Chondrocyte (in vitro differentiated cells): ENCODE measurements around the gene LMX1B. TPM values are rescaled to one million over a fixed set of nuclear protein-coding genes. Genes with fewer than 3 reads are reported as not detected.
A peak's percentile ranks its signal among the peaks of the same experiment; 100 is the strongest.

Source experiments
- DNase-seq: peaks from one replicate; pipeline ENCODE4 v3.0.0; 2021; ENCODE audit warnings: mixed read lengths, low spot score
- H3K27ac Mint-ChIP-seq: one replicate; pipeline ENCODE4 v1.8.0; 2021; ENCODE audit warnings: mild to moderate bottlenecking, moderate library complexity, mixed read lengths; ENCODE audit not compliant: unreplicated experiment
- H3K27me3 Mint-ChIP-seq: 2 replicates; pipeline ENCODE4 v1.8.0; 2021; ENCODE audit warnings: low read depth, mixed read lengths
- H3K36me3 Mint-ChIP-seq: 2 replicates; pipeline ENCODE4 v1.8.0; 2021; ENCODE audit warnings: low read depth, mixed read lengths
- H3K4me1 Mint-ChIP-seq: 2 replicates; pipeline ENCODE4 v1.8.0; 2021; ENCODE audit warnings: low read depth, mild to moderate bottlenecking, mixed read lengths
- H3K4me3 Mint-ChIP-seq: one replicate; pipeline ENCODE4 v1.8.0; 2021; ENCODE audit warnings: mild to moderate bottlenecking, moderate library complexity, mixed read lengths; ENCODE audit not compliant: unreplicated experiment
- H3K9me3 Mint-ChIP-seq: 2 replicates; pipeline ENCODE4 v1.8.0; 2021; ENCODE audit warnings: low read depth, mixed read lengths
- total RNA-seq: library from RNA; stranded (reverse); gene quantifications from 3 replicates; pipeline ENCODE4 v1.2.1, GENCODE V29; 2021
- TF ChIP-seq, protein P1 (sequence below): fragments of 200-600 bp; sonication (generic); IDR thresholded peaks from 2 replicates; pipeline ENCODE4 v1.5.0; 2021; ENCODE audit warnings: antibody characterized with exemption, mild to moderate bottlenecking, moderate library complexity

LMX1B gene
- total RNA-seq, 1 donor from 2014 or later = not detected

GRCh38 chr9:126700296-126700695, 86.6 kb downstream of the LMX1B start:
- H3K27me3 Mint-ChIP-seq = peaks cover 21% of the 10 kb centered on the region
- H3K9me3 Mint-ChIP-seq = no peaks in the 10 kb centered on the region
- H3K4me3 Mint-ChIP-seq = no peak overlapping the region
- peak; percentile 82 for DNase-seq
- no peaks in the 10 kb centered on the region for H3K36me3 Mint-ChIP-seq
- no peak overlapping the region for H3K27ac Mint-ChIP-seq
- peaks cover 11% of the 10 kb centered on the region for H3K4me1 Mint-ChIP-seq
- TF ChIP-seq, protein P1, sequence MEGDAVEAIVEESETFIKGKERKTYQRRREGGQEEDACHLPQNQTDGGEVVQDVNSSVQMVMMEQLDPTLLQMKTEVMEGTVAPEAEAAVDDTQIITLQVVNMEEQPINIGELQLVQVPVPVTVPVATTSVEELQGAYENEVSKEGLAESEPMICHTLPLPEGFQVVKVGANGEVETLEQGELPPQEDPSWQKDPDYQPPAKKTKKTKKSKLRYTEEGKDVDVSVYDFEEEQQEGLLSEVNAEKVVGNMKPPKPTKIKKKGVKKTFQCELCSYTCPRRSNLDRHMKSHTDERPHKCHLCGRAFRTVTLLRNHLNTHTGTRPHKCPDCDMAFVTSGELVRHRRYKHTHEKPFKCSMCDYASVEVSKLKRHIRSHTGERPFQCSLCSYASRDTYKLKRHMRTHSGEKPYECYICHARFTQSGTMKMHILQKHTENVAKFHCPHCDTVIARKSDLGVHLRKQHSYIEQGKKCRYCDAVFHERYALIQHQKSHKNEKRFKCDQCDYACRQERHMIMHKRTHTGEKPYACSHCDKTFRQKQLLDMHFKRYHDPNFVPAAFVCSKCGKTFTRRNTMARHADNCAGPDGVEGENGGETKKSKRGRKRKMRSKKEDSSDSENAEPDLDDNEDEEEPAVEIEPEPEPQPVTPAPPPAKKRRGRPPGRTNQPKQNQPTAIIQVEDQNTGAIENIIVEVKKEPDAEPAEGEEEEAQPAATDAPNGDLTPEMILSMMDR = no peak

DNA sequence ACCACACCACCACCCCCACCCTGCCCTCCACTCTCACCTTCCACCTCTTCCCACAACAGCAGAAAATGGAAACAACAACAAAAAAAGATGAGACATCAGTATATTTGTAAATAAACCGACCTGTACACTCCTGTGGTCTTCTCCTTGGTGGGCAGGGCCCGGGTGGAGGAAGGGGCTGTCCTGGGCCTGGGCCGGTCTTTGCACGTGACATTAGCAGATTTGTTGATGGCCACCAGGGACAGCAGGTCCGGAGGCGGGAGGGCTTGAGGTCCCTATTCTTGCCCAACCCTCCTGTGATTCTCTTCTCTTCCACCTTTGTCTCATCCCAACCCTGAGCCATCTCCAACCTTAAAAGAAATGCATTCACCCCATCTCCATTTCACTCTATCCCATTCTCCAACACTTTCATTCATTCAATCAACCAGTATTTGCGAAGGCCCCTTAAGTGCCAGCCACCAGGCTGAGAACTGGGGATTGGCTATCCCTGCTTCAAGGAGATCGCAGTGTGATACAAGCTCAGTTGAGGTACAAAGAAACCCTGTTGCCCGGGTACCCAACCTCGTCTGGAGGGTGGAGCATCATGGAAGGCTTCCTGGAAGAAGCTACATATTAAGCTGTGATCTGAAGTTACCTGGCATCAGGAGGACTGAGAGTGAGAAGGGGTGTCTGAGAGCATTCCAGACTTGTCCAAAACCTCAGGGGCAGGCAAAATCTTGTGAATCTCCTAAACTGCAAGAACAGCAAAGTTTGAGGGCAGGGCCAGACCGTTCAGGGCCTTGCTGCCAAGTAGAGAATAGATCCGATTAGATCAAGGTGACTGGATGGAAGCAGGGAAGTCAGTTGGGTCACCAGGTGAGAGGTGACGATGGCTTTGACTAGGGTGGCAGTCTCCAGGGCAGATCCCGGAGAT, 87.4 kb downstream of the LMX1B start:
- no peak overlapping the region for H3K27ac Mint-ChIP-seq
- H3K4me1 Mint-ChIP-seq = peaks cover 13% of the 10 kb centered on the region
- H3K4me3 Mint-ChIP-seq = no peak overlapping the region
- H3K27me3 Mint-ChIP-seq = peaks cover 22% of the 10 kb centered on the region
- TF ChIP-seq, protein P1 = no peak
- DNase-seq = peak; percentile 66
- H3K9me3 Mint-ChIP-seq = no peaks in the 10 kb centered on the region
- no peaks in the 10 kb centered on the region for H3K36me3 Mint-ChIP-seq

DNA sequence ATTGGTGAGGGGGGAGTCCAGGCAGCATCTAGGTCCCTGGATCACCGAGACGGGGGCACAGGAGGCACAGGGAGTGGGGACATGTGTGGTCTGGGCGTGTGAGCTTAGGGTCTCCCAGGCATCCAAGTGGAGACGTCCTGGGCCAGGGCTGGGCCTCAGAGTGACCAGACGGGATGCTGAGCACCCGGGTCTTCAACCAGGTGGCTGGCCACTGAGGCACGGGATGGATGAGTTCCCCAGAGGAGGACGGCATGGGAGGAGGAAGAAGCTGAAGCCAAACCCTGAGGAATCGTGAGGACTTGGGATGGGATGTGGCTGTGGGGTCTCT, 88.0 kb downstream of the LMX1B start:
- H3K36me3 Mint-ChIP-seq = no peaks in the 10 kb centered on the region
- no peak overlapping the region for H3K27ac Mint-ChIP-seq
- peak; percentile 61 for DNase-seq
- no peaks in the 10 kb centered on the region for H3K9me3 Mint-ChIP-seq
- H3K27me3 Mint-ChIP-seq = peaks cover 19% of the 10 kb centered on the region
- peaks cover 13% of the 10 kb centered on the region for H3K4me1 Mint-ChIP-seq
- H3K4me3 Mint-ChIP-seq = no peak overlapping the region
- TF ChIP-seq, protein P1 = no peak

- TF ChIP-seq, protein P1 = peak; percentile 79
- H3K9me3 Mint-ChIP-seq = no peaks in the 10 kb centered on the region
- H3K36me3 Mint-ChIP-seq = no peaks in the 10 kb centered on the region
- H3K27me3 Mint-ChIP-seq = peaks cover 18% of the 10 kb centered on the region
- no peak overlapping the region for H3K27ac Mint-ChIP-seq
- no peak overlapping the region for H3K4me3 Mint-ChIP-seq
- peak; percentile 86 for DNase-seq
- peaks cover 13% of the 10 kb centered on the region for H3K4me1 Mint-ChIP-seq
These were observed 88.6 kb downstream of the LMX1B start for GRCh38 chr9:126702151-126703001.
